ENCODE measurements around the gene HMSD.

HMSD gene

DNA sequence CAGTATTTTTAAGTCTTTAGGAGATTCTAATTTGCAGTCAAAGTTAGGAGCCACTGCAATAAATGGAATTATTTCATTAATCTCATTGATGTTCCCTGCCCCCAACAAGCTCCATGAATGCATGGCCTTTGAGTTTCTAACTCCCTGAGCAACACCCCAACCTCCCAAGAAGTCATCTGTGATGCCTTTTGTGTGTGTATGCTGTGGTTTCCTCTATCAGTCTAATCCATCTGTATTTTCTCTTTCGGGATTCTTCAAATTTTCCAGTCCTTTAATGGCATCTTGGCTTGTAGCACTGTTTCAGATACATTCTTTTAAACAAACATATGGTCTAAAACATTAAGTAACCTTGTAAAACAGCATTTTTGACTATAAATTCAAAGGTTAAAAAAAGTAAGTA, 24.6 kb upstream of the HMSD start:
- TF ChIP-seq, protein P1, sequence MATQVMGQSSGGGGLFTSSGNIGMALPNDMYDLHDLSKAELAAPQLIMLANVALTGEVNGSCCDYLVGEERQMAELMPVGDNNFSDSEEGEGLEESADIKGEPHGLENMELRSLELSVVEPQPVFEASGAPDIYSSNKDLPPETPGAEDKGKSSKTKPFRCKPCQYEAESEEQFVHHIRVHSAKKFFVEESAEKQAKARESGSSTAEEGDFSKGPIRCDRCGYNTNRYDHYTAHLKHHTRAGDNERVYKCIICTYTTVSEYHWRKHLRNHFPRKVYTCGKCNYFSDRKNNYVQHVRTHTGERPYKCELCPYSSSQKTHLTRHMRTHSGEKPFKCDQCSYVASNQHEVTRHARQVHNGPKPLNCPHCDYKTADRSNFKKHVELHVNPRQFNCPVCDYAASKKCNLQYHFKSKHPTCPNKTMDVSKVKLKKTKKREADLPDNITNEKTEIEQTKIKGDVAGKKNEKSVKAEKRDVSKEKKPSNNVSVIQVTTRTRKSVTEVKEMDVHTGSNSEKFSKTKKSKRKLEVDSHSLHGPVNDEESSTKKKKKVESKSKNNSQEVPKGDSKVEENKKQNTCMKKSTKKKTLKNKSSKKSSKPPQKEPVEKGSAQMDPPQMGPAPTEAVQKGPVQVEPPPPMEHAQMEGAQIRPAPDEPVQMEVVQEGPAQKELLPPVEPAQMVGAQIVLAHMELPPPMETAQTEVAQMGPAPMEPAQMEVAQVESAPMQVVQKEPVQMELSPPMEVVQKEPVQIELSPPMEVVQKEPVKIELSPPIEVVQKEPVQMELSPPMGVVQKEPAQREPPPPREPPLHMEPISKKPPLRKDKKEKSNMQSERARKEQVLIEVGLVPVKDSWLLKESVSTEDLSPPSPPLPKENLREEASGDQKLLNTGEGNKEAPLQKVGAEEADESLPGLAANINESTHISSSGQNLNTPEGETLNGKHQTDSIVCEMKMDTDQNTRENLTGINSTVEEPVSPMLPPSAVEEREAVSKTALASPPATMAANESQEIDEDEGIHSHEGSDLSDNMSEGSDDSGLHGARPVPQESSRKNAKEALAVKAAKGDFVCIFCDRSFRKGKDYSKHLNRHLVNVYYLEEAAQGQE (IDR thresholded peaks at IDR 0.05; ENCODE audit: insufficient read depth in 1 of 2, low read depth in 2 of 2, low read length in 2 of 2): no peak
- TF ChIP-seq FOXP2 (optimal IDR thresholded peaks at IDR 0.05; ENCODE audit: borderline replicate concordance, extremely low read depth, extremely low read length, insufficient read depth) (no peak), SIN3A (IDR thresholded peaks at IDR 0.05; ENCODE audit: borderline replicate concordance, insufficient read depth, low read length) (no peak)

DNA sequence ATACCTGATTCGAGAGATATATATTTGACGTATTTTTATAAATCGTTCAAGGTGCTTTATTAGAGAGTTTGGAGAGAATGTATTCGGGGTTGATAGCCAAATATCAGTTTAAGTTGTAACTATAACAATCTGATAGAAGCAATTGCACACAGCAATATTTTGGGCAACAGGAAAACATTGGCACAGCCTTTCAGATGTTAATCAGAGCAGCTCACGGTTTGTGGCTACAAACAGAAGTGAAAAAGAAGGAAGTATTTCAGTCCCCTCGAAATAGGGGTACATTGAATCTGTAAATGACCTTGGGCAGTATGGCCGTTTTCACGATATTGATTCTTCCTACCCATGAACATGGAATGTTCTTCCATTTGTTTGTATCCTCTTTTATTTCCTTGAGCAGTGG, 20.8 kb upstream of the HMSD start:
- no peak for TF ChIP-seq SIN3A (IDR thresholded peaks at IDR 0.05; ENCODE audit: borderline replicate concordance, insufficient read depth, low read length)
- TF ChIP-seq TAF1 (IDR thresholded peaks at IDR 0.05; ENCODE audit: borderline replicate concordance, insufficient read depth, low read length): no peak
- TF ChIP-seq, protein P1 (IDR thresholded peaks at IDR 0.05; ENCODE audit: insufficient read depth in 1 of 2, low read depth in 2 of 2, low read length in 2 of 2): no peak
- no peak for TF ChIP-seq POLR2AphosphoS5 (IDR thresholded peaks at IDR 0.05; ENCODE audit: low read depth, low read length)
- no peak for TF ChIP-seq FOXP2 (optimal IDR thresholded peaks at IDR 0.05; ENCODE audit: borderline replicate concordance, extremely low read depth, extremely low read length, insufficient read depth)

DNA sequence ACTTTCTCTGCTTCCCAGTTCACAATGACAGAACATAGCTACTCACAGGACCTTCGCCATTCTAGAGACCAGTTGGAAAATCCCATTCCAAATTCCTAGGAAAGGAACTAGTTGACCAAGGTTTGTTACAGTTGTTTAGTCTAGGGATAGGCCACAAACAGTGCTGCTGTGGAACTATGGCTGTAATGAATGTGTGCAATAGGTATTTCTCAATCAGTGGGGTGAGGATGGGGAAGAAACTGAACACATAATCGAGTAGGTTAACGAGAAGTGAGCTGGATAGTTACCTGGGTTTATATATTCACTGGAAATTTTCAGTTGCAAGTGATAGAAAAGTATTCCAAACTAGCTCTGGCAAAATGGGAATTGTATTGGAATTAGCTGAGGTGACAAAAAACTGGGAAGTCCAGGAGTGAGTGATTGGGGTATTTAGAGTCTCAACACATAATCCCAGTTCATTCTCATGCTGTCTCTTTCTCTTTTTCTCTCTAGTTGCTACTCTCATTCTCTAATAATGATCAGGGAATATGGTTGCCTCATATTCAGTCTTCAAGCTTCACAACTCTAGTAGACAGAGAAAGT, 18.2 kb upstream of the HMSD start:
- no peak for TF ChIP-seq POLR2AphosphoS5 (IDR thresholded peaks at IDR 0.05; ENCODE audit: low read depth, low read length)
- no peak for TF ChIP-seq FOXP2 (optimal IDR thresholded peaks at IDR 0.05; ENCODE audit: borderline replicate concordance, extremely low read depth, extremely low read length, insufficient read depth)
- TF ChIP-seq, protein P1 (IDR thresholded peaks at IDR 0.05; ENCODE audit: insufficient read depth in 1 of 2, low read depth in 2 of 2, low read length in 2 of 2): no peak
- TF ChIP-seq SIN3A (IDR thresholded peaks at IDR 0.05; ENCODE audit: borderline replicate concordance, insufficient read depth, low read length): no peak
- TF ChIP-seq TAF1 (IDR thresholded peaks at IDR 0.05; ENCODE audit: borderline replicate concordance, insufficient read depth, low read length): no peak

DNA sequence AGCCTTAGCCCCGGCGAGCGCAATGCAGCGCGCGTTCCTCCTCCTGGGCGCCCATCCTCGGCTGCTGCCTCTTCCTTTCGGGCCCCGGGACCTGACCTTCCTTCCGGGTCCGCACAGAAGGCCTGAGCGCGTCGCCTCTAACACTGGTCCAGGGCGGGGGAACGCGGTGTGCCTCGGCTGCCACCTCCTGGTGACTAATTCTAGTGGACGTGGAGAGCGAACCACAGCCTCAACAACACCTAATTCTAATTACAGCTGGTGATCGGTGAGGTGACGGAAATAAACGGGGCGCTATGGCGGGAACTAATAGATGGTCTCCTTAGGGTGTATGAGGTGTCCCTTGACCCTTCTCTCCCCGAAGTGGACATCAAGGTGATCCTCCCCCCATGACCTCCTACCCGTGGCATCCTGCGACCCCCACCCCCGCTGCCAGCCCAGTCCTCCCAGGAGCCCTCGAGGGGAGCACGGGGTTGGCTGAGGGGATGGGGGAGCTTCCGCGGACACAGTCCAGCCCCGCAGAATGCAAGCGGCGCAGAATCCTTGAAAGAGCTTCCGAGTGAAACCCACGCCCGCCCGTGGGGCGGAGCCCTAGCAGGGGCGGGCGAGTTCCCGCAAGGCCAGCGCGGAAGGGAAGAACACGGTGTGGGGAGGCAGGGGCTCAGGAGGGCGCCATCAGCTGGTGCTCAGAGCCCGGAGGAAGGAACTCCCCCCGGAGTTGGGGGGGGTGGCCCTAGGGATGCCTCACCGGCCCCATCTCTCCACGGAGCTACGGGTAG, 12.8 kb upstream of the HMSD start:
- TF ChIP-seq, protein P1 (IDR thresholded peaks at IDR 0.05; ENCODE audit: insufficient read depth in 1 of 2, low read depth in 2 of 2, low read length in 2 of 2): no peak
- peak; percentile 94 for TF ChIP-seq FOXP2 (optimal IDR thresholded peaks at IDR 0.05; ENCODE audit: borderline replicate concordance, extremely low read depth, extremely low read length, insufficient read depth)

Data from PFSK-1 (cell line).